DND-41 (cell line): ENCODE data around the gene ARID3A.

Source experiments
- EZH2 ChIP-seq: IDR thresholded peaks from 3 replicates; pipeline ENCODE4 v1.6.1; 2012; ENCODE audit warnings: borderline replicate concordance, low read depth, mild to moderate bottlenecking, moderate library complexity, low read length, inconsistent platforms; ENCODE audit not compliant: severe bottlenecking
- TF ChIP-seq, protein P1 (sequence below): IDR thresholded peaks from 2 replicates; pipeline ENCODE4 v1.5.1; 2012; ENCODE audit warnings: borderline replicate concordance, low read length, moderate library complexity, mild to moderate bottlenecking; ENCODE audit not compliant: poor library complexity, severe bottlenecking; ENCODE audit errors: extremely low read depth

DNA sequence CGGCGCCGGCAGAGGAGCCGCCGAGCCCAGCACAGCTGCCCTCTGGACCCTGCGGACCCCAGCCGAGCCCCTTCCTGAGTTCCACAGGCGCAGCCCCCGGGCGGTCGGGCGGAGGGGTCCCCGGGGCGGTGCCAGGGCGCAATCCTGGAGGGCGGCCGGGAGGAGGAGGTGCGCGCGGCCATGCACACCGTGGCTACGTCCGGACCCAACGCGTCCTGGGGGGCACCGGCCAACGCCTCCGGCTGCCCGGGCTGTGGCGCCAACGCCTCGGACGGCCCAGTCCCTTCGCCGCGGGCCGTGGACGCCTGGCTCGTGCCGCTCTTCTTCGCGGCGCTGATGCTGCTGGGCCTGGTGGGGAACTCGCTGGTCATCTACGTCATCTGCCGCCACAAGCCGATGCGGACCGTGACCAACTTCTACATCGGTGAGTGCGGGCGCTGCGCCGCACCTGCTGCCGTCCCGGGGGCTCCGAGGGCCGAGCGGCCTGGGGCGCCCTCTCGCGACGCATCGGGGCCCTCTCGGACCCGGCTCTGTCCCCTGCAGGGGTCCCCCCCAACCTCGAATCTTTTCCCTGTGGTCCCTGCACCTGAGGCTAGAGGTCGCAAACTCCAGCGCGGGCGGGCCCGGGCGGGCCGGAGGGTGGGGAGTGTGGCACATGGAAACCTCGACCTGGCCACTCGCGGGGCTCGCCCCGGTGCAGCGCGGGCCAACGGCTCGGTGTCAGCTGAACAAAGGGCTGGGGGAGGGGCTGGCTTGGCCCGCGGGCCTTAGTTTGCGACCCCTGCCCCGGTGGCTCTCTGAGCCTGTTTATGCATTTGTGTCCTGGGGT lies 8.3 kb upstream of the ARID3A start, which contains the start of gene KISS1R:
- TF ChIP-seq, protein P1, sequence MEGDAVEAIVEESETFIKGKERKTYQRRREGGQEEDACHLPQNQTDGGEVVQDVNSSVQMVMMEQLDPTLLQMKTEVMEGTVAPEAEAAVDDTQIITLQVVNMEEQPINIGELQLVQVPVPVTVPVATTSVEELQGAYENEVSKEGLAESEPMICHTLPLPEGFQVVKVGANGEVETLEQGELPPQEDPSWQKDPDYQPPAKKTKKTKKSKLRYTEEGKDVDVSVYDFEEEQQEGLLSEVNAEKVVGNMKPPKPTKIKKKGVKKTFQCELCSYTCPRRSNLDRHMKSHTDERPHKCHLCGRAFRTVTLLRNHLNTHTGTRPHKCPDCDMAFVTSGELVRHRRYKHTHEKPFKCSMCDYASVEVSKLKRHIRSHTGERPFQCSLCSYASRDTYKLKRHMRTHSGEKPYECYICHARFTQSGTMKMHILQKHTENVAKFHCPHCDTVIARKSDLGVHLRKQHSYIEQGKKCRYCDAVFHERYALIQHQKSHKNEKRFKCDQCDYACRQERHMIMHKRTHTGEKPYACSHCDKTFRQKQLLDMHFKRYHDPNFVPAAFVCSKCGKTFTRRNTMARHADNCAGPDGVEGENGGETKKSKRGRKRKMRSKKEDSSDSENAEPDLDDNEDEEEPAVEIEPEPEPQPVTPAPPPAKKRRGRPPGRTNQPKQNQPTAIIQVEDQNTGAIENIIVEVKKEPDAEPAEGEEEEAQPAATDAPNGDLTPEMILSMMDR: no peak
- no peak for TF ChIP-seq EZH2
